ENCODE measurements around the gene CDC23. TPM values are rescaled to one million over a fixed set of nuclear protein-coding genes. Genes with fewer than 3 reads are reported as not detected.
"Not testable (repeated sequence)": the region's sequence is repeated elsewhere in the genome, so short reads cannot be mapped to it uniquely, and the experiment has no call there.

Gene CDC23, protein sequence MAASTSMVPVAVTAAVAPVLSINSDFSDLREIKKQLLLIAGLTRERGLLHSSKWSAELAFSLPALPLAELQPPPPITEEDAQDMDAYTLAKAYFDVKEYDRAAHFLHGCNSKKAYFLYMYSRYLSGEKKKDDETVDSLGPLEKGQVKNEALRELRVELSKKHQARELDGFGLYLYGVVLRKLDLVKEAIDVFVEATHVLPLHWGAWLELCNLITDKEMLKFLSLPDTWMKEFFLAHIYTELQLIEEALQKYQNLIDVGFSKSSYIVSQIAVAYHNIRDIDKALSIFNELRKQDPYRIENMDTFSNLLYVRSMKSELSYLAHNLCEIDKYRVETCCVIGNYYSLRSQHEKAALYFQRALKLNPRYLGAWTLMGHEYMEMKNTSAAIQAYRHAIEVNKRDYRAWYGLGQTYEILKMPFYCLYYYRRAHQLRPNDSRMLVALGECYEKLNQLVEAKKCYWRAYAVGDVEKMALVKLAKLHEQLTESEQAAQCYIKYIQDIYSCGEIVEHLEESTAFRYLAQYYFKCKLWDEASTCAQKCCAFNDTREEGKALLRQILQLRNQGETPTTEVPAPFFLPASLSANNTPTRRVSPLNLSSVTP
- 10 to 100 TPM; 46.3 to 70.0 (median 62.5) TPM for polyA plus RNA-seq (ENCODE audit: insufficient read length in 4 of 4)

DNA sequence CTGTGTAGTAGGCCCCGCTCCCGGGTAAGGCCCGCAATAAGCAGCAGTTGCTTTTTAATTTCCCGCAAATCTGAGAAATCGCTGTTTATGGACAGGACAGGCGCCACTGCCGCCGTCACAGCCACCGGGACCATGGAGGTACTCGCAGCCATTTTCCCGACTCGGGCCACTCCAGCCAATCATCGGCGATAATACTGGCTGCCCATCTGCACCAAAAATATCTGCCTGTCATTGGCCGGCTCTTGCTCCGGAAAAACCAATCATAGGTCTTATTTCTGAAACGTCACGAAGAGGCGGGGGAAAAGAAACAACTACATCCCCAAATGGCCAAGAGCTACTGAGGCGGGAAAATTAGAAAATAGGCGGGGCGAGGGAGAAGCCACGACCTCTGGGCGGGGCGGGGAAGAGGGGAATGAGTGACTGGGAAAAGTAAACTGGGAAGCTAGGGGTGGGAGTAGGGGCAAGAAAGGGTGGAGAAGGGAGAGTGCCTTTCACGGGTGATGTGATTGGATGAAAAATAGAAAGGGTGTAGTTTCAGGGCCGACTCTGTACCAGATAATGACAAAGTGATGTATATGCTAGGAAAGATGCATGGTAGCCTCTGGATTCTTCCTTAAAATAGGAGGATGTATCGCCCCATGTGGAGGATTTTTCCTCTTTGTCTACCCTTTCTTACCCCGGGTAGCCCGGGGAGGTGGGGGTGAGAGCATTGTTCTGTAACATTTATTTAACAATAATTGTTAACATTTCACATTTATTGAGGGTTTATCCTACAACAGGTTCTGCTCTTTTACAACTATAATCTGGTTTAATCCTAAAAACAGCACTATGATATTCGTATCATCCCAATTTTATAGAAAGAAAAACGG, at the start of gene CDC23:
Gene CDC23, minus strand, starts transcription at position 163 of the 869 bp plus-strand sequence. Its CDS starts 11 bp downstream, at position 152.
- DNase-seq (ENCODE audit: low read depth in 4 of 4, low spot score in 3 of 4), result peak; percentile 94 to 99 (median 96)

- DNase-seq (ENCODE audit: low read depth in 4 of 4, low spot score in 3 of 4), result no peak
Measured at GRCh38 chr5:138258704-138259292, 45.7 kb upstream of the CDC23 start.

- no peak for DNase-seq (ENCODE audit: low read depth in 4 of 4, low spot score in 3 of 4)
Measured at GRCh38 chr5:138257583-138257982, 44.5 kb upstream of the CDC23 start.

DNA sequence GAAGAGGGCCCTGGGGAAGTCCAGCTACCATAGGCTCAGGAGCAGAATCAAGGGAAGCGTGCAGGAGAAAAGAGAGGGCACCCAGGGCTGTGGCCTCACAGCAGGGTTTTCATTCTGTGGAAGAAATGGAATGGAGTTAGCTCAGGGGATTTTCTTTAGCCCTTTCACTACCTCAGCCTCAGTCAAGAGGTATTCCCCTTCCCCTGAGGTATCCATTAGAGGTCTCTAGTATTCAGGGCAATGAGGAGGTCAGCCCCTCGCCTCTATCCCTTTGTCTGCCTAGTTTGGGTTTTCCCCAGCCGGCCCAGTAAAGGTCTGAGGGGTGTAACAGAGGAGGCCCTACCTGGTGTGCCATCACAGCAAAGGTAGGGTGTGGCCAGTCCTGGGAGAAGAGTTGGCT, 39.8 kb upstream of the CDC23 start:
- DNase-seq (ENCODE audit: low read depth in 4 of 4, low spot score in 3 of 4), result no peak

- not testable (repeated sequence) for DNase-seq (ENCODE audit: low read depth in 4 of 4, low spot score in 3 of 4)
Measured at GRCh38 chr5:138247800-138248199, 34.7 kb upstream of the CDC23 start.

GRCh38 chr5:138246822-138247221, 33.7 kb upstream of the CDC23 start:
- DNase-seq (ENCODE audit: low read depth in 4 of 4, low spot score in 3 of 4), result no peak

DNA sequence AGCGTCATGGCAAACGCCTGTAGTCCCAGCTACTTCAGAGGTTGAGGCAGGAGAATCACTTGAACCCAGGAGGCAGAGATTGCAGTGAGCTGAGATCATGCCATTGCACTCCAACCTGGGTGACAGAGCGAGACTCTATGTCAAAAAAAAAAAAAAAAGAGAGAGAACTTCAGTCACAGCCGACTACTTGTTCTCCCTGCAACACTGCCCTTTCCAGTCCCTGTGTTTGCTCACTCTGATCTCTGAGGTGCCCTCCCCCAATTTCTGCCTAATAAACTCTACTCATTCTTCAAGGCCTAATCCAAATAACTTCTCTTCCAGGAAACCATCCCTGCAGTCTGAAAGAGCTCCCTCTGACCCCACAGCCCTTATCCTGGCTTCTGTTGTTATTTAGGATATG, 33.2 kb upstream of the CDC23 start:
- no peak for DNase-seq (ENCODE audit: low read depth in 4 of 4, low spot score in 3 of 4)

GRCh38 chr5:138245717-138246116, 32.6 kb upstream of the CDC23 start:
- DNase-seq (ENCODE audit: low read depth in 4 of 4, low spot score in 3 of 4), result no peak

DNA sequence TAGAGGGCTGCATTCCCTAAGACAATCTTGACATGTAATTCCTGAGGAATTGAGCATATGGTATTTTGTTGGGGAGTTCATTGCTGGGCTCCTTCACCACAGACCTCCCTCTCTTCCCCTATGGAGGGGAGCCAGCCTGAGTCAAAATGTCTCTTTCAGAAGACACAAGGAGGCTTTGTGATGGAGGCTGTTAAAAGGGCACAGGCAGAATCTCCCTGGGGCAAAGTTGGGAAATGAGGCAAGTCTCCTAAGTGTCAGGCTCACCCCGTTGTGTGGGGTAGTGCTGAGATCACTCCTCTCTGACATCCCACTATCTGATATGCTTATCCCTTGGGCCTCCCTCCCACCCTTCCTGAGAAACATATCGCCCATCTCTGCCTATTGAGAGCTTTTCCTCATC, 30.7 kb upstream of the CDC23 start:
- DNase-seq (ENCODE audit: low read depth in 4 of 4, low spot score in 3 of 4), result no peak

DNA sequence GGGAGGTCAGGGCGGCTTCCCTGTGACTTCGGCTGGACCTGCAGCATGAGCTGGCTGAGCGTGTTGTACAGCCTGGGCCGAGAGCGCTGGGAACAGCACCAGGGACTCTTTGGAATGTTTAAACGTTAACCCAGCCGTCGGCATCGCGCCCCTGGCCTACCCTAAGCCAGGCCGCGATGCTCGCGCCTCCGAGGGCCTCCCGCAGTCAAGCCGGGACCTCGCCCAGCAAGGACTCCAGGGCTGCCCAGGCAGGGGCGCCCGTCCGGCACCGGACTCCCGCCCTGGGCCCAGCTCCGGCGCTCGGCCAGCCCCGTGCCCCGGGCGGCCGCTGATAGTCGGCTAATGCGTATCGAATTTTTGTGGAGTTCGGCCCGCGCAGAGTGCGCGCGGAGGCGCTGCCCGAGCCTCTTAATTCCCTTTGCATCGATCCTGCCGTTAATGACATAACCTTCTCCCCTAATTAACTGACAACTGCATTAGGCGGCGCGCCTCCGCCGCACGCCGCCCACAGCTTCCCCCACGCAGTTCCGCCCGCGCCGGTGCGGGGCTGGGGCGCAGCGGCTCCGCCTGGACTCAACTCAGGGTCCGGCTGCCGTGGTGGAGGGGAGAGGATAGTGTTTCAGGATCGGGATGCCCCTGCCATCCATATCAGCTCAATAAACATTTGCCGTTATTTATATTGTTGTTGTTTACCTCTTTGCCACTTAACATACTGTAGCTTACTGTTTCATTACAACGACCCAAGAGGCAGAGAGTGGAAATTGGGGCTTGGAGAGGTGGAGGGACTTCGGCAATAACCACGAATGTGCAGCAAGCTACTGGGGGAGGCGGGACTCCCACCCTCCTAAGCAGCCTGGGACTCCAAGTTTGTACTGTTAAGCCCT, 28.8 kb upstream of the CDC23 start:
- DNase-seq (ENCODE audit: low read depth in 4 of 4, low spot score in 3 of 4), result peak; percentile 18 to 33 (median 20)

DNA sequence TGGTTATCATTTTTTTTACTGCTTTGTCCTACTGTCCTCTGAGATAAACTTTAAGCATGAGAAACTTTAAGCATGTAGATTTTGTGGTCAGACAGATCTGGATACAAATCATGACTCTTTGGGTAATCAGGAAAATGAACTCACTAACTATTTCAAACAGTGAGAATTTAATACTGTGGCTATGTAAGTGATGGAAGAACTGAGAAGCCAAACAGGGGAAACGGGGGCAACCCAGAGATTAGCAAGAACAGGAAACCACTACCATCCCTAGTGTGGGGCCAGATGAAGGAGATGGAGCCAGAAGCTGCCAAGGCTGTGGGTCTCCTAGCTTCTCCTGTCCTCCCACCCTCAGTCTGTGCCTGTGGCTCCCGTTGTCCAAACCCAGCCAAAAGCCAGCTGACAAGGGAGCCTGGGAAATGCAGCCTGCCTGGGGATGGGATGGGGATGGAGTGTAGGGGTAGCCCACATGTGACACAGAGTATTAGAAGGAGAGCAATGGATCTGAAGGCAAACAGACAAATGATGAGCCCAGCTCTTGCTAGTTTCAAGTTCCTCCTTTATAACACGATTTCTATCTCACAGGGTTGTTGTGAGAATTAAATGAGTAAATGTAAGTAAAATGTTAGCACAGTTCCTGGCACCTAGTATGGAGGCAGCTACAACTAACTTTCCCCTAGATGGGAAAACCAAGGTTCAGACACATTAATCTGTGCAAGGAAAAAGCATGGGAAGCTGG, 27.7 kb upstream of the CDC23 start:
- DNase-seq (ENCODE audit: low read depth in 4 of 4, low spot score in 3 of 4), result no peak

DNA sequence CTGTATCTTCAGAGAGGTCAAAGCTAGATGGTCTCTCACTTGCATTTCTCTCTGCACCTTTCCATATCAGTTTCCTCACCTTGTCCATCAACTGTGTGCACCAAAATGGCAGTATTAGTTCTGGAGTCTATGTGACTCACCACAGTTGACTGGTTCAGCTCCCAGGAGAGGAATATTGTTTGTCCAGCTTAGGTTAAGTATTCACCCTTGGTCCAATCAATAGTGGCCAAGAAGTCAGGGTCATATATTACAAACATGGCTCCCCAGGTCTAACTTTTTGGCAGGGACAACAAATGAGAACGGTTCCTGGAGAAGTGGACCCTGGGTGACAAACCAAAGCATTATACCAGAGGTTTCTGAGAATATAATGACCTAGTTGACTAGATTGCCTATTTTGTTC, 24.9 kb upstream of the CDC23 start:
- no peak for DNase-seq (ENCODE audit: low read depth in 4 of 4, low spot score in 3 of 4)

DNA sequence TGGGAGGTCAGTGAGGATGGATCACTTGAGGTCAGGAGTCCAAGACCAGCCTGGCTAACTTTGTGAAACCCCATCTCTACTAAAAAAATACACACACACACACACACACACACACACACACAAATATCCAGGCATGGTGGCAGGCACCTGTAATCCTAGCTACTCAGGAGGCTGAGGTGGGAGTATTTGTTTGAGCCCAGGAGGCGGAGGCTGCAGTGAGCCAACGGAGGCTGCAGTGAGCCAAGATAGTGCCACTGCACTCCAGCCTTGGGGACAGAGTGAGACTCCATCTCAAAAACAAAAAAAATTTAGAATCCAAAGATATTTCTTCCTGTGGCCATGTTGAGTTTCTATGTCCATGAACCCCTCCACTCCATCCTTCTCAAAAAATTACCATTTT, 21.5 kb upstream of the CDC23 start:
- no peak for DNase-seq (ENCODE audit: low read depth in 4 of 4, low spot score in 3 of 4)

GRCh38 chr5:138233280-138233679, 20.2 kb upstream of the CDC23 start:
- DNase-seq (ENCODE audit: low read depth in 4 of 4, low spot score in 3 of 4), result no peak

DNA sequence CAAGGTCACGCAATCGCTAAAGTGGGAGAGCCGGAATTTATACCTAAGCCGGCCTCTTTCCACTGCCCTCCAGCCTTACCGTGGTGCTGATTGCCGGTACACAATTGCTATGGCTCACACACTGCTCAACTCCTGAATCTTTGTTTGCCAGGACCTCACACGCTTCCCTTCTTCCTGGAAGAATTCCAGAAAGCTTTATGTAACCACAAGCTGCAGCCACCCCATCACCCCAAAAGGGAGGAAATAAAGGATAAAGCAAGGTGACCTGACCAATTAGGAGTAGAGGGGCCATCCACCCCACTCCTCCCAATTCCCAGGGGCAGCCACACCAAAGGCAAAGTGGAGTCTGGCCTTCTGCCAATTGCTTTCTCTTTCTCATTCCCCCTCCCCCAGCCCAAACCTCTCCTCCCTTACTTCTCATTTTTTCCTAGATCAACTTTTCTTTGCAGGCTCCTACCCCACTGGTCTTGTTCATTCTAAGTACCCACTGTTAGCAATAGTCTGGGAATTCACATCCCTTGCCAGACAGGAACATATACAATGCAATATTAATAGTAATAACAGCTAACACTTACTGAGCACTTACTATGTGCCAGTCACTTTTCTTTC, 18.0 kb upstream of the CDC23 start:
- DNase-seq (ENCODE audit: low read depth in 4 of 4, low spot score in 3 of 4), result no peak

- no peak for DNase-seq (ENCODE audit: low read depth in 4 of 4, low spot score in 3 of 4)
Measured at GRCh38 chr5:138230261-138230660, 17.1 kb upstream of the CDC23 start.

DNA sequence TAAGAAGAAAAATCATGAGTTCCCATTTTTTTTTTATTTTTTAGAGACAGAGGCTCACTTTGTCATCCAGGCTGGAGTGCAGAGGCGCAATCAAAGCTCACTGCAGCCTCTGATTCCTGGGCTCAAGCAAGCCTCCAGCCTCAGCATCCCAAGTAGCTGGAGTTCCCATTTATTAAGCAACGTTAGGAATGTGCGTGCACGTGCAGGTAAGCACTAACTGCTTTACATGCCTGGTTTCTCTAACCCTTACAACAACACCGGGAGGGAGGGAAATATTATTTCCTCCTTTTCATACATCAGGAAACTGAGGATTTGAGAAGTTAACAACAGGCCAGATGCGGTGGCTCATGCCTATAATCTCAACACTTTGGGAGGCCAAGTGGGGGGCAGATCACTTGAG, 16.3 kb upstream of the CDC23 start:
- DNase-seq (ENCODE audit: low read depth in 4 of 4, low spot score in 3 of 4), result no peak

DNA sequence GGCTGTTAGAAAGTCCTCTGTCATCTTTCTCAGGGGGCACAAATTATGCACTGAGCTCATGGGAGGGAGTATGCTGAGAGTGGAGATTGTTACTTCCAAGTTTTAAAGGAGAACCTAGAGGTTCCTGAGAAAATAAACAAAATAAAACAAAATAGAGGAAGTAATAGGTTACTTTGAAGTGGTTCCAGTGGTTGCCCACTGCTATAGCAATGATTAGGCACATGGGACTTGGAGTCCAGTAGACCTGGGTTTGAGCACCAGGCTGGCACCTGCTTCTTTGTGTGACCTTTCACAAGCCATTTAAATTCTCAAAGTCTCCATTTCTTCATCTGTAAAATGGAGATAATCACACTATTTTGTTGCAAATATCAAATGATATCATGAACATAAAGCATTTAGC, 13.8 kb upstream of the CDC23 start:
- no peak for DNase-seq (ENCODE audit: low read depth in 4 of 4, low spot score in 3 of 4)

GRCh38 chr5:138224712-138225111, 11.6 kb upstream of the CDC23 start:
- no peak for DNase-seq (ENCODE audit: low read depth in 4 of 4, low spot score in 3 of 4)
